Measurements from ENCODE around the gene CNPY1.

DNA sequence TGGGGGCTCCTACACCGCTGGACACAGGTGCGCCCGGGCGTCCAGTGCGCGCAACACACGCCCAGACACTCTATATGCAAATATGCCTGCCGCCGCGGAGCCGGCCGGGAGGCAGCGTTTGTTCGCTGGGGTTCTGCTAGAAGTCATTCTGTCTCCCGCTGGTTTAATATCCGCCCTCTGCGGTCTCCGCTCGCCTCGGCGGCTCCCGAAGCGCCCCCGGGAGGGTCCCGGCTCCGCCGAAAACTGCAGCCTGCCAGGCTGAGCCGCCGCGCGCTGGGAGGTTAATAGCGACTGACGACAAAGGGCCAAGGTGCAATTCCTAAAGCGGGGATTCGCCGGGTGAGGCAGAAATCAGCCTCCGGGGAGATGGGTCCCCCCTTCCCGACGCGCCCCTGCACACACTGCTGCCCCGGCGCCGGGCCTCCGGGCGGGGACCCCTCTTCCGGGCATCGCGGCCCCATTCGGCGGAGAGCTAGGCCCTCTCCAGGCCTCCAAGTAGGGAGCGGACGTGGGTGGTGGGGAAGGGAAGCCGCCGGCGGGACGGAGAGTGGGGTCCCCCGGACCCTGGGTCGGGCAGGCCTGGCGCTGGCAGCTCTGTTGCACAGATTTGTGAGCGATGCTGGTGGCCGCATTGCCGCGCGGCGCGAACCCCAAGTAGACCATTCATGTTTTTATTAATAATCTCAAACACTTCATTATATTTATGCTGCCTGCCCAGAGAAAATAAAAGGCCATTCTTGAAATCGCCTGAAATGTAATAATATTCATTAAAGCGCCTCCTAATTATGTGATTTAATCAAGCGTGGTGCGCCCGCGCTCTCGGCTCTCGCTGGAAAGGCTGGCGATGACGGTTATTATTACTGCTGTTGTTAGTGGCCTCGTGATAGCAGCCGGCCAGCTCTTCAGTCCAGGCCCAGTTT, 79.3 kb downstream of the CNPY1 start:
- TF ChIP-seq POLR2A (IDR thresholded peaks at IDR 0.05; ENCODE audit: low read length) (no peak), GATA1 (IDR thresholded peaks at IDR 0.05; ENCODE audit: low read depth, low read length) (no peak)

Measured in erythroblast (primary cell).